ENCODE measurements around the gene MMP23B. TPM values are rescaled to one million over a fixed set of nuclear protein-coding genes. Genes with fewer than 3 reads are reported as not detected.

MMP23B gene
- total RNA-seq, 4 donors from 2014 or later, result 9.8 to 61.7 (median 18.5) TPM

DNA sequence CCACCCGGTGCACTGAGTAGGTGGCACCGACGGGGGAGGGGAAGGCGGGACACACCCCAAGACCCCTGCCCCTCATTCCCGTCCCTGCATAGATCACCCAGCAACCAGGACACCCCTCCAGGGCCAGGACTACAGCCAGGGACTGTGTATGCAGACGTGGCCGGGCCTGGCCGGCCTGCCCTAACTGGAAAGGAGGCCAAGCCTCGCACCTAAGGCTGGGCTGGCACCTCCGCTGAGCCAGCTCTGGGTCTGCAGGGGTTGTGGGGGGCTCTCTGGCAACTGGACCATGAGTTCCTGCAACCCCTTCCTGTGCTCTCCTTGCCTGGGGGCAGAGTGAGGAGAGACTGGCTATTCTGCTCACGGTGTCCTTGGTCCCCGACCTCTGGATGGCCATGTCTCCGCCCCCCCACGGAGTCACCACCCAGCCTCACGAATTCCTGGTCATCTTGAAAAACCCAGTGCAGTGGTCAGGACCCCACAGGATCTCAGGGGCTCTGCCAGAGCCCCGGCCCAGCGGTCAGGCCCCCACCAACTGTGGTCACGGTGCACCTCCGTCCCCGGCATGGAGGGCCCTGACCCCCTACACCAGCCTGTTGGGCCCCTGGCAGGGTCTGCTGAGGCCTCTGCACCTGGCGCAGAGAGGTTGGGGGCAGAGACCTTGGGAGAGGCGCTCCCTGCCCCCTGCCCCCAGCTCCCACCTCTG lies 31.0 kb upstream of the MMP23B start:
- TF ChIP-seq CTCF (IDR thresholded peaks at IDR 0.05), result no peak
- ATAC-seq (ENCODE audit: low FRiP score) (no peak), DNase-seq (ENCODE audit: low spot score) (no peak)

DNA sequence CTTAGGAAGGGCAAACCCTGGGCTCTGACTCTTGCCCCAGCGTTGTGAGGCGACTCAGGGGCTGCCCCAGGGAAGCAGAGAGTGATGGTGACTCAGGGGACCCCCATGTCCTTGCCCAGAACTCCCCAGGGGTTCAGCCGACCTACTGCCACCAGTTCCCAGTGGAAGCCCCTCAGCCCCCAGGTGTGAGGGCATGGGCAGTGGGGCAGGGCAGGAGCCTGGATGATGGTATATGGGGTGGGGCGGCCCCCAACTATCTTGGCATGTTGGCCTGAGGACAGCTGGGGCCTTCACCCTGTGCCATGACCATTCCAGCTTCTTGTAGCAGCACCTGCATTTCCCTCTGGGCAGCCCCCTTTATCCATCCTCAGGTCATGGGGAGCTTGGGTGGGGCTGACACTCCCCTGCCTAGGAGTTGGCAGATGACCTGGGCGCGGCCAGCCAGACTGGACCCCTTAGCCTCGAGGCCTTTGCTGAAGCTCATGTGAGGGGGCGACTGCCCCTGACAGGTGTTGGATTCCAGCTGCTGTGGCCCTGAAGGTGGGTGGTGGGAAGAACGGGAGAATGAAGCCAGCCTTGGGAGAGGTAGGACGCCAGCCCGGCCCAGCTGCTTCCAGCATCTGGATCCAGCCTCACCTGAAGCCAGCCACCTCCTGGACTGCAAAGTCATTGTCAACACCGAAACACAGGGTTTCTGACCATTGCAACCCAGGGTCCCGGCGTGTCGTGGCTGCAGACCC lies 30.2 kb upstream of the MMP23B start:
- no peak for DNase-seq (ENCODE audit: low spot score)
- no peak for TF ChIP-seq CTCF (IDR thresholded peaks at IDR 0.05)

GRCh38 chr1:1602304-1602967 lies 29.5 kb upstream of the MMP23B start:
- ATAC-seq (ENCODE audit: low FRiP score), result no peak
- no peak for TF ChIP-seq CTCF (IDR thresholded peaks at IDR 0.05)
- DNase-seq (ENCODE audit: low spot score), result no peak

More for the DNA sequence above, 30.2 kb upstream of the MMP23B start:
- no peak for ATAC-seq (ENCODE audit: low FRiP score)

- ATAC-seq (ENCODE audit: low FRiP score) (no peak), DNase-seq (ENCODE audit: low spot score) (no peak)
- no peak for TF ChIP-seq CTCF (IDR thresholded peaks at IDR 0.05)
Observed at GRCh38 chr1:1602968-1603506, 28.9 kb upstream of the MMP23B start.

DNA sequence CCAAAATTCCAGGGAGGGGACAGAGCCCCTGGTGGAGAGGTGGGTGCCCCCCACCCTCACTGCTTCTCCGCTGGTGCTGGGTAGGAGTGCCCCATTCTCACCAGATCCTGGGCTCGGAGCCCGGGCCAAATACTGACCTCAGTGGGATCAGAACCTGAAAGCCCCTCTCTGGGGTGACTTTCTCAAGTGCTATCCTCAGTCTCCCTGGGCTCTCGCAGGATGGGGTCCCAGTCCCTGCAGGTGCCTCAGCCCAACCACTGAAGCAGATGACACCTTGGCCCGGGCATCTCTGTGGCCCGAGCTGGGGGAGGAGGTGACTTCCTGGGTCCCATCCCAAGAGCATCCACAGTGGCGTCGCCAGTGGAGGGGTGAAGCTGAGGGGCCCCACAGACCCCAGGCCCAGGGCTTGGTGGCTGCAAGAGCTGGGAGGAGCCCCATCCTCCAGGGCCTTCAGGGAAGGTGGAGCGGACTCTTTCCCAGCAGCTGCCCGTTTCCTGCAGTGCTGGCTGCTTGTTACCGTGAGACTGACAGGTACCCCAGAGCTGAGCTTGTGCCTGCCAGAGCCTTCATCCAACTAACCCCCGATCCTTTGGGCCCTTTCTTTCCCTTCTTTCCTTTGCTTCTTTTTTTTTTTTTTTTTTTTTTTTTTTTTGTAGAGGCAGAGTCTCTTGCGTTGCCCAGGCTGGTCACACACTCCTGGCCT lies 28.2 kb upstream of the MMP23B start:
- DNase-seq (ENCODE audit: low spot score) (no peak), ATAC-seq (ENCODE audit: low FRiP score) (no peak)

More for the DNA sequence above, 28.2 kb upstream of the MMP23B start:
- TF ChIP-seq CTCF (IDR thresholded peaks at IDR 0.05), result no peak
